WTC11 (cell line): Measurements from ENCODE around the gene PLXNA2. TPM values are rescaled to one million over a fixed set of nuclear protein-coding genes. Genes with fewer than 3 reads are reported as not detected.

ENCODE experiments used
- ATAC-seq: fragments of 200-7000 bp; cut with Tn5 transposase; 2 replicates; pipeline ENCODE4 v1.10.0; 2021; ENCODE audit warnings: mild to moderate bottlenecking, moderate library complexity
- CTCF ChIA-PET: fragments of 300-600 bp; sonication (Branson Sonifier 250); formaldehyde crosslinking; loops from one replicate; lab custom pipeline; 2021; ENCODE audit warnings: antibody characterized with exemption; lab: Charles Lee
- POLR2A ChIA-PET: fragments of 350-600 bp; sonication (Branson Sonifier 250); formaldehyde crosslinking; loops from one replicate; lab custom pipeline; 2021; ENCODE audit warnings: antibody characterized with exemption; lab: Charles Lee
- DNase-seq: peaks from one replicate; pipeline ENCODE4 v3.0.0; 2021; ENCODE audit warnings: low spot score
- H3K27ac Mint-ChIP-seq: 2 replicates; pipeline ENCODE4 v1.8.0; 2021; ENCODE audit warnings: mixed read lengths
- H3K27me3 Mint-ChIP-seq: 2 replicates; pipeline ENCODE4 v1.8.0; 2021; ENCODE audit warnings: low read depth, mild to moderate bottlenecking, moderate library complexity, mixed read lengths
- H3K36me3 Mint-ChIP-seq: 2 replicates; pipeline ENCODE4 v1.8.0; 2021; ENCODE audit warnings: mixed read lengths
- H3K4me1 Mint-ChIP-seq: 2 replicates; pipeline ENCODE4 v1.8.0; 2022; ENCODE audit warnings: mixed read lengths
- H3K4me3 Mint-ChIP-seq: 2 replicates; pipeline ENCODE4 v1.8.0; 2021; ENCODE audit warnings: mild to moderate bottlenecking, moderate library complexity, mixed read lengths
- H3K9me3 Mint-ChIP-seq: 2 replicates; pipeline ENCODE4 v1.8.0; 2021; ENCODE audit warnings: mixed read lengths
- AR ChIP-seq: fragments of 250-450 bp; sonication (Bioruptor Pico); IDR thresholded peaks from 2 replicates; pipeline ENCODE4 v1.9.0; 2021; ENCODE audit warnings: mild to moderate bottlenecking
- ATF3 ChIP-seq: sonication (generic); formaldehyde crosslinking; conservative IDR thresholded peaks from 2 replicates; pipeline ENCODE4 v1.8.1; 2022; ENCODE audit warnings: mild to moderate bottlenecking, missing genetic modification reagents
- CREM ChIP-seq: sonication (generic); formaldehyde crosslinking; IDR thresholded peaks from 2 replicates; pipeline ENCODE4 v1.8.1; 2022; ENCODE audit warnings: mild to moderate bottlenecking, missing genetic modification reagents, moderate library complexity
- E2F4 ChIP-seq: sonication (generic); formaldehyde crosslinking; IDR thresholded peaks from 2 replicates; pipeline ENCODE4 v1.8.1; 2022; ENCODE audit warnings: low read depth, mild to moderate bottlenecking, moderate library complexity, missing genetic modification reagents, borderline replicate concordance
- FOXK1 ChIP-seq: sonication (generic); formaldehyde crosslinking; IDR thresholded peaks from 2 replicates; pipeline ENCODE4 v1.8.0; 2022; ENCODE audit warnings: mild to moderate bottlenecking, moderate library complexity, missing genetic modification reagents
- FOXP1 ChIP-seq: sonication (generic); formaldehyde crosslinking; IDR thresholded peaks from 2 replicates; pipeline ENCODE4 v1.8.0; 2022; ENCODE audit warnings: missing genetic modification reagents, mild to moderate bottlenecking, moderate library complexity, borderline replicate concordance
- IRF2 ChIP-seq: sonication (generic); formaldehyde crosslinking; IDR thresholded peaks from 2 replicates; pipeline ENCODE4 v1.8.0; 2022; ENCODE audit warnings: low read depth, missing genetic modification reagents, borderline replicate concordance
- NFE2L1 ChIP-seq: sonication (generic); formaldehyde crosslinking; IDR thresholded peaks from 2 replicates; pipeline ENCODE4 v1.8.1; 2023; ENCODE audit warnings: missing genetic modification reagents
- PREB ChIP-seq: sonication (generic); formaldehyde crosslinking; IDR thresholded peaks from 2 replicates; pipeline ENCODE4 v1.8.1; 2022; ENCODE audit warnings: mild to moderate bottlenecking, missing genetic modification reagents, moderate library complexity, borderline replicate concordance
- PRRX2 ChIP-seq: fragments of 250-450 bp; sonication (Bioruptor Pico); IDR thresholded peaks from 2 replicates; pipeline ENCODE4 v1.8.0; 2021; ENCODE audit warnings: mild to moderate bottlenecking
- RELA ChIP-seq: sonication (generic); formaldehyde crosslinking; IDR thresholded peaks from 2 replicates; pipeline ENCODE4 v1.8.1; 2022; ENCODE audit warnings: missing genetic modification reagents, mild to moderate bottlenecking, borderline replicate concordance
- RORB ChIP-seq: fragments of 250-450 bp; sonication (Bioruptor Pico); IDR thresholded peaks from 2 replicates; pipeline ENCODE4 v1.9.0; 2021; ENCODE audit warnings: mild to moderate bottlenecking
- STAT6 ChIP-seq: sonication (generic); formaldehyde crosslinking; conservative IDR thresholded peaks from 2 replicates; pipeline ENCODE4 v1.8.1; 2023; ENCODE audit warnings: mild to moderate bottlenecking, low read depth, missing genetic modification reagents, moderate library complexity
- TP53 ChIP-seq: sonication (generic); formaldehyde crosslinking; IDR thresholded peaks from 2 replicates; pipeline ENCODE4 v1.8.1; 2023; ENCODE audit warnings: mild to moderate bottlenecking, missing genetic modification reagents
- ZNF219 ChIP-seq: sonication (generic); formaldehyde crosslinking; IDR thresholded peaks from 2 replicates; pipeline ENCODE4 v1.8.0; 2023; ENCODE audit warnings: missing genetic modification reagents, mild to moderate bottlenecking, borderline replicate concordance
- ZNF317 ChIP-seq: sonication (generic); formaldehyde crosslinking; IDR thresholded peaks from 2 replicates; pipeline ENCODE4 v1.8.1; 2023; ENCODE audit warnings: low read depth, mild to moderate bottlenecking, moderate library complexity, missing genetic modification reagents, borderline replicate concordance
- ZNF396 ChIP-seq: fragments of 250-450 bp; sonication (Bioruptor Pico); IDR thresholded peaks from 2 replicates; pipeline ENCODE4 v1.8.0; 2021; ENCODE audit warnings: mild to moderate bottlenecking, moderate library complexity, borderline replicate concordance
- ZNF423 ChIP-seq: fragments of 250-450 bp; sonication (Bioruptor Pico); IDR thresholded peaks from 2 replicates; pipeline ENCODE4 v2.1.2; 2022; ENCODE audit warnings: mild to moderate bottlenecking, moderate library complexity
- ZNF671 ChIP-seq: fragments of 250-450 bp; sonication (Bioruptor Pico); IDR thresholded peaks from 2 replicates; pipeline ENCODE4 v1.8.0; 2021; ENCODE audit warnings: mild to moderate bottlenecking
- total RNA-seq: library from RNA; stranded (reverse); gene quantifications from 3 replicates; pipeline ENCODE4 v1.2.3, GENCODE V29; 2021
- TF ChIP-seq, protein P1 (sequence below): sonication (generic); formaldehyde crosslinking; IDR thresholded peaks from 2 replicates; pipeline ENCODE4 v1.8.0; 2022; ENCODE audit warnings: mild to moderate bottlenecking, missing genetic modification reagents

Gene PLXNA2
- total RNA-seq, 1 experiment from 2014 or later, result 4.2 TPM

DNA sequence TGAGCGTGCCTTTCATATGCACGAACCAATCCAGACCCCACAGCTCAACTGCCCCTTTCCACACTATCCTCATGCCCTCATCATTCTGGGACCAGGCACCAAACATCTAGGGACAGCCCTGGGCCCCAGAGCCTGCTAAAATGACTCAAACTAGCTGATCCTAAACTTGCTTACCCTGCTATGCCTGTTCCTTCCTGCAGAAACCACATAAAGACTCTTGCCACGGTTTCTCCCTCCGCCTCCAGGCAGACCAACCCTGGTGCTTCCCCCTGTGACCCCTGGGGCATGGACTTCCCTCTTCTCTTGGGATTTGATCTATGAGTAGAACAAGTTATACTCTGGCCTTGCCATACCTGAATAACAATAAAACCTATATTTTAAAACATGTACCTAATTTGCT is 195.3 kb downstream of the PLXNA2 start:
- peaks cover 16% of the 10 kb centered on the region for H3K4me1 Mint-ChIP-seq
- ATAC-seq, result no peak

GRCh38 chr1:208047975-208048374 is 196.2 kb downstream of the PLXNA2 start:
- no peaks in the 10 kb centered on the region; the same call in 1 of the 2 replicates for H3K27me3 Mint-ChIP-seq
- CTCF ChIA-PET, result interaction anchor here (0.6 to 2.3 kb wide), 10 partner anchors 13 to 197 kb away, joined by 3 to 11 read pairs (median 4); no protein-coding TSS in a partner anchor
- TF ChIP-seq E2F4 (CRISPR knock-in tag) (no peak), ZNF219 (CRISPR knock-in tag) (no peak), FOXK1 (CRISPR knock-in tag) (no peak), CREM (CRISPR knock-in tag) (no peak), ZNF317 (no peak), ZNF671 (no peak), IRF2 (CRISPR knock-in tag) (no peak), TP53 (CRISPR knock-in tag) (no peak)

More for the DNA sequence above, 195.3 kb downstream of the PLXNA2 start:
- TF ChIP-seq AR (CRISPR knock-in tag), result no peak
- TF ChIP-seq, protein P1, sequence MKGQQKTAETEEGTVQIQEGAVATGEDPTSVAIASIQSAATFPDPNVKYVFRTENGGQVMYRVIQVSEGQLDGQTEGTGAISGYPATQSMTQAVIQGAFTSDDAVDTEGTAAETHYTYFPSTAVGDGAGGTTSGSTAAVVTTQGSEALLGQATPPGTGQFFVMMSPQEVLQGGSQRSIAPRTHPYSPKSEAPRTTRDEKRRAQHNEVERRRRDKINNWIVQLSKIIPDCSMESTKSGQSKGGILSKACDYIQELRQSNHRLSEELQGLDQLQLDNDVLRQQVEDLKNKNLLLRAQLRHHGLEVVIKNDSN (CRISPR knock-in tag), result no peak
- TF ChIP-seq ZNF219 (CRISPR knock-in tag), result no peak
- no peak for TF ChIP-seq ZNF423 (CRISPR knock-in tag)
- no peak for TF ChIP-seq PREB (CRISPR knock-in tag)
- TF ChIP-seq ATF3 (CRISPR knock-in tag), result no peak
- no peak for TF ChIP-seq RORB (CRISPR knock-in tag)
- no peak for TF ChIP-seq PRRX2 (CRISPR knock-in tag)
- no peak for TF ChIP-seq STAT6
- TF ChIP-seq RELA (CRISPR knock-in tag), result no peak
- no peak for TF ChIP-seq ZNF396 (CRISPR knock-in tag)
- TF ChIP-seq NFE2L1 (CRISPR knock-in tag), result no peak
- TF ChIP-seq FOXP1 (CRISPR knock-in tag), result no peak
- Mint-ChIP-seq H3K36me3 (no peaks in the 10 kb centered on the region), H3K27ac (no peak overlapping the region), H3K9me3 (no peaks in the 10 kb centered on the region), H3K27me3 (no peaks in the 10 kb centered on the region; the same call in 1 of the 2 replicates), H3K4me3 (no peak overlapping the region)
- DNase-seq, result no peak
- CTCF ChIA-PET, result interaction anchor here (1.0 to 2.3 kb wide), 4 partner anchors 26 to 189 kb away, joined by 3 to 11 read pairs (median 6); no protein-coding TSS in a partner anchor
- POLR2A ChIA-PET, result no interaction called here

More at GRCh38 chr1:208047975-208048374, 196.2 kb downstream of the PLXNA2 start:
- ATAC-seq, result peak; percentile 17; the same call in 1 of the 2 replicates
- Mint-ChIP-seq H3K36me3 (no peaks in the 10 kb centered on the region), H3K4me3 (no peak overlapping the region), H3K4me1 (peaks cover 15% of the 10 kb centered on the region), H3K27ac (no peak overlapping the region), H3K9me3 (no peaks in the 10 kb centered on the region)
- POLR2A ChIA-PET, result no interaction called here
- DNase-seq, result no peak
